Uterus (tissue), 4 donors: ENCODE data around the gene AFG1L. TPM values are rescaled to one million over a fixed set of nuclear protein-coding genes. Genes with fewer than 3 reads are reported as not detected.
A peak's percentile ranks its signal among the peaks of the same experiment; 100 is the strongest.

Experiments used
- DNase-seq, 2 donors: peaks; one replicate each; pipeline ENCODE4 v3.0.0-alpha.2; 2019 to 2020
- H3K27ac ChIP-seq, 2 donors: fragments of 200-600 bp; sonication (generic); 1 replicate in 1 of 2; 2 replicates in 1 of 2; pipeline ENCODE4 v1.5.1; 2016 to 2018
- H3K27me3 ChIP-seq, 2 donors: fragments of 200-600 bp; sonication (generic); one replicate each; pipeline ENCODE4 v1.5.1; 2018 to 2019; ENCODE audit warnings: control low read depth in 1 of 2
- H3K36me3 ChIP-seq, 2 donors: fragments of 200-600 bp; sonication (generic); one replicate each; pipeline ENCODE4 v1.5.1; 2019; ENCODE audit warnings: control low read depth in 1 of 2
- H3K4me1 ChIP-seq, 2 donors: fragments of 200-600 bp; sonication (generic); one replicate each; pipeline ENCODE4 v1.5.1; 2018 to 2019; ENCODE audit warnings: control low read depth in 1 of 2
- H3K4me3 ChIP-seq, 2 donors: fragments of 200-600 bp; sonication (generic); 1 replicate in 1 of 2; 2 replicates in 1 of 2; pipeline ENCODE4 v1.5.1; 2018 to 2019; ENCODE audit warnings: mild to moderate bottlenecking in 1 of 2
- H3K9me3 ChIP-seq, 2 donors: fragments of 200-600 bp; sonication (generic); one replicate each; pipeline ENCODE4 v1.5.1; 2019; ENCODE audit warnings: control low read depth in 1 of 2
- POLR2A ChIP-seq, 2 donors: fragments of 450-650 bp; IDR thresholded peaks; one replicate each; pipeline ENCODE4 v1.6.1; 2016; ENCODE audit warnings: antibody characterized with exemption in 2 of 2, mild to moderate bottlenecking in 1 of 2, moderate library complexity in 1 of 2
- intact Hi-C: fragments of 100-400 bp; cut with DNase I; formaldehyde crosslinking; loops from one replicate; pipeline ENCODE4 v1.15.1; 2023; ENCODE audit warnings: low total_unique reads
- small RNA-seq: library from RNA; depleted of rRNA; stranded (forward); fragments of <200 nt; gene quantifications from one replicate; pipeline ENCODE3, GENCODE V24; 2016
- total RNA-seq, 4 donors: library from RNA; depleted of rRNA in 3 of 4; stranded (reverse); fragments of >200 nt in 3 of 4; gene quantifications; one replicate each; pipeline versions ENCODE4 v1.1.0 to v1.2.4, GENCODE V29; 2014 to 2023
- TF ChIP-seq, protein P1 (sequence below), 4 experiments: fragments of 200-600 bp in 2 of 4; fragments of 450-650 bp in 2 of 4; sonication (generic) in 2 of 4; IDR thresholded peaks; one replicate each; pipeline ENCODE4 v1.5.1; 2016 to 2019; ENCODE audit warnings: antibody characterized with exemption in 4 of 4, mild to moderate bottlenecking in 2 of 4, moderate library complexity in 1 of 4
- donor health status: DM: yes; HTN: yes; CAD: no.

AFG1L gene
- total RNA-seq, 4 donors from 2014 or later = under 0.01 to 9.4 (median 5.2) TPM

- Histone ChIP-seq H3K27me3 (no peaks in the 10 kb centered on the region), H3K9me3 (no peaks in the 10 kb centered on the region), H3K4me1 (peaks cover 10 to 40% of the 10 kb centered on the region in 2 donors), H3K4me3 (no peak overlapping the region), H3K36me3 (no peaks in the 10 kb centered on the region), H3K27ac (peak overlapping the region; percentile 99 to 100)
- intact Hi-C loops = loop anchor here (10.0 kb wide), 1 partner anchor 106 kb away; no protein-coding TSS in a partner anchor
- DNase-seq = no peak
- no peak for TF ChIP-seq POLR2A (IDR thresholded peaks at IDR 0.05)
- TF ChIP-seq, protein P1, sequence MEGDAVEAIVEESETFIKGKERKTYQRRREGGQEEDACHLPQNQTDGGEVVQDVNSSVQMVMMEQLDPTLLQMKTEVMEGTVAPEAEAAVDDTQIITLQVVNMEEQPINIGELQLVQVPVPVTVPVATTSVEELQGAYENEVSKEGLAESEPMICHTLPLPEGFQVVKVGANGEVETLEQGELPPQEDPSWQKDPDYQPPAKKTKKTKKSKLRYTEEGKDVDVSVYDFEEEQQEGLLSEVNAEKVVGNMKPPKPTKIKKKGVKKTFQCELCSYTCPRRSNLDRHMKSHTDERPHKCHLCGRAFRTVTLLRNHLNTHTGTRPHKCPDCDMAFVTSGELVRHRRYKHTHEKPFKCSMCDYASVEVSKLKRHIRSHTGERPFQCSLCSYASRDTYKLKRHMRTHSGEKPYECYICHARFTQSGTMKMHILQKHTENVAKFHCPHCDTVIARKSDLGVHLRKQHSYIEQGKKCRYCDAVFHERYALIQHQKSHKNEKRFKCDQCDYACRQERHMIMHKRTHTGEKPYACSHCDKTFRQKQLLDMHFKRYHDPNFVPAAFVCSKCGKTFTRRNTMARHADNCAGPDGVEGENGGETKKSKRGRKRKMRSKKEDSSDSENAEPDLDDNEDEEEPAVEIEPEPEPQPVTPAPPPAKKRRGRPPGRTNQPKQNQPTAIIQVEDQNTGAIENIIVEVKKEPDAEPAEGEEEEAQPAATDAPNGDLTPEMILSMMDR (IDR thresholded peaks at IDR 0.05) = no peak
These were observed 273.9 kb downstream of the AFG1L start for GRCh38 chr6:108568551-108569305.

- no peak for DNase-seq
- Histone ChIP-seq H3K4me1 (peaks cover 10 to 43% of the 10 kb centered on the region in 2 donors), H3K4me3 (no peak overlapping the region), H3K27me3 (no peaks in the 10 kb centered on the region), H3K27ac (no peak overlapping the region), H3K9me3 (no peaks in the 10 kb centered on the region), H3K36me3 (no peaks in the 10 kb centered on the region)
- TF ChIP-seq, protein P1 (IDR thresholded peaks at IDR 0.05) = no peak
- TF ChIP-seq POLR2A (IDR thresholded peaks at IDR 0.05) = no peak
- intact Hi-C loops = no loop called here
These were observed 275.7 kb downstream of the AFG1L start for GRCh38 chr6:108570517-108570916.

DNA sequence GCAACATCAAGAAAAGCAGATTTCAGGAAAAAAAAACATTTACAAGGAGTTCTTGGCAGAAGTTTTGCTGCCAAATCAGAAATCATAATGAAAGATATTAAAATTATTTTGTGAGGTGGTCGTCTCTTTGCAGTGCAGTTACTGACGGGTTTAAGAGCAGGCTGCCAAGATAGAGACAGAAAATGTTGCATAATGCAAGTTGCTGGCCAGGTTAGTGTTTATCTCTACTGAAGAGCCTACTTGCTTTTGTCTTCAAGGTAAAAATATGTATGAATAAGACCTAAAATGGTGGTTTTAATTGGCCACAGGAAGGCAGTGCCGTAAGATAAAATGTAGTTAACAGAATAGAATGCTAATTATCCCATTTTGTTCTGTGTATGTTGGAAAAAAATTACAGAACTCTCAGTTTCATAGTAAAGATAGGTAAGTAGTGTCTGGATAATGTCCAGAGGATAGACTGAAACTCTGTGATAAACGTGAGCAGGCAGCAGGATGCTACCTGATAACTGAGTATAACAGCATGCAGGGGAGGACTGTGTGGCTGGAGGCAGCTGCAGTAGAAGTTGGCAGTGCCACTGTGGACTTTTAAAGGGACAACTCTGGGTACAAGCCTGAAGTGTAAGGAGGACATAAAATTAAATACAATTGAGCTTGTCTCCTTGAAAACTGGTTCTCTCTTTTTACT, 279.7 kb downstream of the AFG1L start:
- no peak for DNase-seq
- Histone ChIP-seq H3K36me3 (no peaks in the 10 kb centered on the region), H3K9me3 (no peaks in the 10 kb centered on the region), H3K4me1 (peaks cover 15 to 51% of the 10 kb centered on the region in 2 donors), H3K27me3 (no peaks in the 10 kb centered on the region), H3K4me3 (no peak overlapping the region), H3K27ac (peak overlapping the region; percentile 79 to 93)
- intact Hi-C loops = no loop called here
- no peak for TF ChIP-seq POLR2A (IDR thresholded peaks at IDR 0.05)

Small RNAs within 50 kb of the gene (small RNA-seq; reads per million reads assigned to genes)
- gene AL356121.1 (not detected), gene AL391646.1 (not detected), gene RNA5SP212 (not detected), gene RNU6-1144P (not detected), gene RNU6-770P (not detected), gene Z98742.2 (not detected)

Other genes with a start within 250 kb of the AFG1L start
- gene OSTM1, start 220.3 kb upstream of the AFG1L start, total RNA-seq = 10 to 100 TPM; 26.2 to 92.5 (median 53.7) TPM
- gene NR2E1, start 129.0 kb upstream of the AFG1L start, total RNA-seq = not detected
- gene SNX3, start 34.0 kb upstream of the AFG1L start, total RNA-seq = 100 to 1,000 TPM in 3 of 4 donors, 10 to 100 TPM in 1; 94.3 to 215 (median 160) TPM